ENCODE results near the gene TIMM21. TPM values are rescaled to one million over a fixed set of nuclear protein-coding genes. Genes with fewer than 3 reads are reported as not detected.

TIMM21 gene
- total RNA-seq, 4 donors from 2014 or later = 16.9 to 28.9 (median 23.2) TPM

- intact Hi-C loops (cut with DNase I; ENCODE audit: low total_unique reads) = no loop called here
- no peak overlapping the region for H3K4me3 ChIP-seq (ENCODE audit: low read depth, poor library complexity, severe bottlenecking)
Observed at GRCh38 chr18:74149878-74150277, 1.6 kb downstream of the TIMM21 start.

GRCh38 chr18:74152270-74152669 is 3.9 kb downstream of the TIMM21 start:
- intact Hi-C loops (cut with DNase I; ENCODE audit: low total_unique reads) = no loop called here
- TF ChIP-seq POLR2A (IDR thresholded peaks at IDR 0.05) = no peak
- TF ChIP-seq CTCF (IDR thresholded peaks at IDR 0.05) = no peak
- WGBS, 2 donors = 75 to 79% methylated on average over 6 of the region's 6 CpGs
- no peak for DNase-seq (ENCODE audit: low spot score in 2 of 2)
- H3K4me3 ChIP-seq (ENCODE audit: low read depth, poor library complexity, severe bottlenecking) = no peak overlapping the region

More at GRCh38 chr18:74149878-74150277, 1.6 kb downstream of the TIMM21 start:
- DNase-seq (ENCODE audit: low spot score in 2 of 2) = no peak
- no peak for TF ChIP-seq POLR2A (IDR thresholded peaks at IDR 0.05)
- TF ChIP-seq CTCF (IDR thresholded peaks at IDR 0.05) = no peak
- WGBS, 2 donors = 49 to 54% methylated on average over 5 of the region's 5 CpGs

- 93% methylated on average over 2 of the region's 2 CpGs for WGBS, 2 donors
- intact Hi-C loops (cut with DNase I; ENCODE audit: low total_unique reads) = no loop called here
Observed at GRCh38 chr18:74152857-74153256, 4.5 kb downstream of the TIMM21 start.

GRCh38 chr18:74153377-74153776 is 5.1 kb downstream of the TIMM21 start:
- WGBS, 2 donors = 71 to 75% methylated on average over 4 of the region's 4 CpGs
- intact Hi-C loops (cut with DNase I; ENCODE audit: low total_unique reads) = no loop called here
- DNase-seq (ENCODE audit: low spot score in 2 of 2) = no peak
- no peak overlapping the region for H3K4me3 ChIP-seq (ENCODE audit: low read depth, poor library complexity, severe bottlenecking)
- no peak for TF ChIP-seq POLR2A (IDR thresholded peaks at IDR 0.05)
- TF ChIP-seq CTCF (IDR thresholded peaks at IDR 0.05) = no peak

More at GRCh38 chr18:74152857-74153256, 4.5 kb downstream of the TIMM21 start:
- TF ChIP-seq POLR2A (IDR thresholded peaks at IDR 0.05) = no peak
- no peak for DNase-seq (ENCODE audit: low spot score in 2 of 2)
- H3K4me3 ChIP-seq (ENCODE audit: low read depth, poor library complexity, severe bottlenecking) = no peak overlapping the region

- no peak for TF ChIP-seq CTCF (IDR thresholded peaks at IDR 0.05)
- no peak for TF ChIP-seq POLR2A (IDR thresholded peaks at IDR 0.05)
- 79 to 87% methylated on average over 4 of the region's 4 CpGs for WGBS, 2 donors
- DNase-seq (ENCODE audit: low spot score in 2 of 2) = no peak
- H3K4me3 ChIP-seq (ENCODE audit: low read depth, poor library complexity, severe bottlenecking) = no peak overlapping the region
- intact Hi-C loops (cut with DNase I; ENCODE audit: low total_unique reads) = no loop called here
Observed at GRCh38 chr18:74153793-74154192, 5.5 kb downstream of the TIMM21 start.

GRCh38 chr18:74154716-74155115 is 6.4 kb downstream of the TIMM21 start:
- WGBS, 2 donors = 94 to 96% methylated on average over 4 of the region's 4 CpGs
- intact Hi-C loops (cut with DNase I; ENCODE audit: low total_unique reads) = no loop called here
- no peak overlapping the region for H3K4me3 ChIP-seq (ENCODE audit: low read depth, poor library complexity, severe bottlenecking)
- no peak for TF ChIP-seq CTCF (IDR thresholded peaks at IDR 0.05)
- no peak for TF ChIP-seq POLR2A (IDR thresholded peaks at IDR 0.05)
- DNase-seq (ENCODE audit: low spot score in 2 of 2) = no peak

Data from lower leg skin (tissue), 4 donors.